ENCODE measurements around the gene LHPP.

The LHPP gene

DNA sequence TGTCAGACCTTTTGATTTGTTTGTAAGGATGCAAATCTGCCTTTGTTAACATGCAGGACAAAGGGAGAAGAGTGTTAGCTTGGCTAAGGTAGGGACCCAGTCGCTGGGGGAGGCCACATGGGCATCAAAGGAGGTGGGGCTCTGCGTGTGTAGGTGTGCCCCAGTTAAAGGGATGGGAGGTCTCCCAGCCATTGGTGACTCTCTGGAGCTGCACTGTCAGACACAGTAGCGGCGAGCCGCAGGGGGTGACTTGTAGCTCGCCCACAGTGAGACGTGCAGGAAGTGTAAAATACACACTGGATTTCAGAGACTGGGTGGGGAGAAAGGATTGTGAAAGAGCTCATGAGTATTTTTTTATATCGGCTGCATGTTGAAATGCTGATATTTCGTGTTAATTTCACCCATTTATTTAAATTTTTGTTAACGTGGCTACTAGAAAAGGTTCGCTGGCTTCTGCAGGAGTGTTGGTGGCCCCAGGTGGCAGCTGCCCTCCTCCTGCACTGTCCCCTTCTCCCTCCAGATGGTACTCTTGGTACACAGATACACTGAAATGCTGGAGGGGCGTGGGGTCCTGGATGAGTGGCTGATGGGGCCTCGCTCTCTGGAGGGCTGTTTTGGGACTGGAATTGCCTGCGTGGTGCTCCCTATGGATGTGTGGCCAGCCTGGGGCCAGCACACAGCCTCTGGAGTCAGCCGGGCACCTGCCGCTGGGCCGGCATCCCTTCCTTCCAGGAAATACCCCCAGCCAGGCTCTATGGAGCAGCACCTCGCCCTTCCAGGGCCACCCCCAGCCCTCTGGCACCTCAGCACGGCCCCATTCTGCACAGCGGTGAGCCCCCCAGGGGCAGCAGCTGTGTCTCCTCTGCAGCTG is 59.2 kb downstream of the LHPP start:
- H3K4me3 Mint-ChIP-seq, result no peak overlapping the region
- peaks cover 9% of the 10 kb centered on the region for H3K27me3 Mint-ChIP-seq (ENCODE audit: low read depth)
- no peak overlapping the region for H3K27ac Mint-ChIP-seq
- TF ChIP-seq CTCF (IDR thresholded peaks at IDR 0.05; ENCODE audit: unreplicated experiment in 3 of 3), result no peak
- H3K9me3 Mint-ChIP-seq, result no peaks in the 10 kb centered on the region
- peaks cover 14% of the 10 kb centered on the region for H3K36me3 Mint-ChIP-seq (ENCODE audit: low read depth)
- peaks cover 8% of the 10 kb centered on the region for H3K4me1 Mint-ChIP-seq

DNA sequence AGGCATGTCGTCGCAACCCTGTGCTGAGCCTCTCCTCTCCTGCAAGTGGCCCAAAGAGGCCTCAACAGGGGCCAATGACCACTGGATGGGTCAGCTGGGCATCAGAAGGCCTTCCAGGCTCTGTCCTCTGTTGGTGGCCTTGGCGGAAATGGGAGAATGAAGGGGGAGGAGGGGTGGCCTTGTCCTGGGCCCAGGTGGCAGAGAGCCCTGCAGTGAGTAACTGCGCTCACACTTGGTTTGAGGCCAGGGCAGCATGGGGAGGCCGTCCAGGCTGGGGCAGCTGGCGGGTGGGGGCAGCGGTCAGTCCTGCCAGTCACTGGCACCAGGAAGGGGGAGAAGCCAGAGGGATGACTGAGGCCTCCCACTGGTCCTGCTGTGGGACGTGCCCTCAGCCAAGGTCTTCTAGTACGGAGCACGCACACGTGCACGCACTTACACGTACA is 59.8 kb downstream of the LHPP start:
- peaks cover 9% of the 10 kb centered on the region for H3K27me3 Mint-ChIP-seq (ENCODE audit: low read depth)
- peaks cover 8% of the 10 kb centered on the region for H3K4me1 Mint-ChIP-seq
- peaks cover 14% of the 10 kb centered on the region for H3K36me3 Mint-ChIP-seq (ENCODE audit: low read depth)
- H3K27ac Mint-ChIP-seq, result no peak overlapping the region
- TF ChIP-seq CTCF (IDR thresholded peaks at IDR 0.05; ENCODE audit: unreplicated experiment in 3 of 3), result no peak
- no peaks in the 10 kb centered on the region for H3K9me3 Mint-ChIP-seq
- H3K4me3 Mint-ChIP-seq, result no peak overlapping the region

DNA sequence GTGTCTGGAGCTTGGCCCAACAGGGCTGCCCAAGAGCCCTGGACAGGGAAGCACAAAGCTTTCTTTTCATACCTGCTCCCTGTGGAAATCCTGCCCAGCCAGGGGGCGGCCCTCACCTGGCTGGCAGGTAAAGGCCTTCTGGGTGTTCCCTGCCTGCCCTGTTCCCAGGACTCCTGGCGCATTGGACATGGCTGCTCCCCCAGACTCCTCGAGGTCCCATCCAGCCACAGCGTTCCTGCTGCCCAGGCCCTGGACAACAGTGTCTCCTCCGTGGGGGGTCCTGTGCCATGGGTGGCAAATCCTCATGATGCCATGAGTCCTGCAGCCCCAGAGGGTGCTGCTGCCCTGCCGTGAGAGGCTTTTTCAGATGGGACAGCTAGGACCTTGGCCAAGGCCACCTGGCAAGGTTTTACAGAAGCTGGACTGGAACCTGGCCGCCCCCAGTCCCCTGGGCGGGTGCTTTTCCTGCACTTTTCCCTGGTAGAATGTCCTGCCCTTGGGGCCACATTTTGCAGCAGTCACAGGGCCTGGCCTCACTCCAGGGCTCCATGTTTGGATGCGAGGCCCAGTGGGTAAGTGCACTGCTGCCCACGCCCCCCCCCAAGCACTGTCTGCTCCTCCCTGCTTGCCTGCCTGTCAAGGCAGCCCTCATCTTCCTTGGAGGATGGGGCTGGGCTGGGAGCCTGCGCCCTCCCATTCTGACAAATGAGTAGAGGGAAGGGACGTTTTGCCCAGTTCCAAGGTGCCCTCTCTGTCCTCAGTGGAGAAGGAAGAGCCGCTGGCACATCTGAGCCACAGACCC is 60.7 kb downstream of the LHPP start:
- Mint-ChIP-seq H3K9me3 (no peaks in the 10 kb centered on the region), H3K27me3 (ENCODE audit: low read depth) (peaks cover 9% of the 10 kb centered on the region), H3K4me1 (peaks cover 8% of the 10 kb centered on the region), H3K36me3 (ENCODE audit: low read depth) (peaks cover 14% of the 10 kb centered on the region), H3K4me3 (no peak overlapping the region), H3K27ac (no peak overlapping the region)
- no peak for TF ChIP-seq CTCF (IDR thresholded peaks at IDR 0.05; ENCODE audit: unreplicated experiment in 3 of 3)

DNA sequence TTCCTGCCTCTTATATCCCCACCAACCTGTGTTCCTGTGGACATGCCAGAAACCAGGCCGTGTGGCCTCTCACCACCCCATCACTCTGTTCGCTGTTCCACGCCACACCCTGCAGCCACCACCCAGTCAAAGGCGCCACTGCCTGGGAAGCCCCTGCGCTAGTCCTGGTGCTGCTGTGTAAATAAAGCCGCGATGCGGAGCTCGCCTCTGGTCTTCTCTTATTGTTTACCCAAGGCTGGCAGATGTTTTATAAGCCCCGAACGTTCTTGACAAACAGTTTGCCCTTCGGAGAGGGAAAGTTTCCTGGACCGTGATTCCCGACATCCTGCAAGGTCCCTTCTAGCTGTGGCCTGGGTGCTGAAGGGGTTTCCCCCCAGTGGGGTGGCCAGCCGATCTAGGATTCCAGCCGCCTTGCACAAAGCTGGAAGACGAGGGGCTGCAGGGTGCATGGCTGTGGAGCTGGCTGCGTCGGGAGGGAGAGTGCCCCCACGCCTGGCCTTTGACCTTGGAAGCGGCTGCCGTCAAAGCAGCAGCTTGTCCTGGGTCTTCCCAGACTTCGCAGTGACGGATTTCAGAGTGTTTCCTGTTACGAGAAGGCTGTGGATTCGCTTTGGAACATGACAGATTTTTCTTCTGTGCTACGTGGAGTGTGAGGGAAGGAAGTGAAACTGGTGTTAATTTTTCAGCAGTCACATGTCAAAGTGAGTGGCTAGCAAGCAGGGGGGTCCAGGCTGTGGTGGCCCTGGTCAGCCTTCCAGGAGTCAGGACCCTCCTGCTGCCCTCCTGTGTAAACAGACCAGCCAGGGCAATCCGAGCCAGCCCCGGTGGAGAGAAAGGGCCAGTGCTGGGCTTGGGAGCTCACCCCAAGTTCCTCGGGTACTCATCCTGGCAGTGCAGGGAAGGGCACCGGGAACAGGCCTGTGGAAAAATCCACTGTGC is 61.6 kb downstream of the LHPP start:
- H3K36me3 Mint-ChIP-seq (ENCODE audit: low read depth), result peaks cover 10% of the 10 kb centered on the region
- H3K9me3 Mint-ChIP-seq, result no peaks in the 10 kb centered on the region
- peak overlapping the region; percentile 4 to 53 (median 13) for H3K4me3 Mint-ChIP-seq
- H3K27me3 Mint-ChIP-seq (ENCODE audit: low read depth), result peaks cover 14% of the 10 kb centered on the region
- no peak for TF ChIP-seq CTCF (IDR thresholded peaks at IDR 0.05; ENCODE audit: unreplicated experiment in 3 of 3)
- H3K27ac Mint-ChIP-seq, result peak overlapping the region in 1 of 3 experiments; percentile 39
- H3K4me1 Mint-ChIP-seq, result peaks cover 8% of the 10 kb centered on the region

DNA sequence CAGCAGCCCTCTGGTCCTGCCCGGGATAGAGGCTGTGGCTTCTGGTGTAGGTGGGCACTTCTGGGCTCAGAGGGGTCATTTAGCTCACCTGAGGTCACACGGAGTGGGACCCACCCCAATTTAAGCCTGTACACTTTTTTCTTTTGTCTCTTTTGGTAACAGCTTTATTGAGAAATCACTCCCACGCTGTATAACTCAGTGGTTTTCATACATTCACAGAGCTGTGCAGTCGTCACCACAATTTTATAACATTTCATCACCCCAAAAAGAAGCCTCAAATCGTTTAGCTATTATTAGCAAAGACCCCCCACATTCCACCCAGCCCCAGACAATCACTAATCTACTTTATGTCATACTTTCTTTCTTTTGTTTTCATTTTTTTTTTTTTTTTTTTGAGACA is 62.3 kb downstream of the LHPP start:
- H3K27me3 Mint-ChIP-seq (ENCODE audit: low read depth), result peaks cover 14% of the 10 kb centered on the region
- TF ChIP-seq CTCF (IDR thresholded peaks at IDR 0.05; ENCODE audit: unreplicated experiment in 3 of 3), result no peak
- no peak overlapping the region for H3K27ac Mint-ChIP-seq

More for the DNA sequence above, 62.3 kb downstream of the LHPP start:
- H3K4me3 Mint-ChIP-seq, result no peak overlapping the region
- peaks cover 8% of the 10 kb centered on the region for H3K4me1 Mint-ChIP-seq
- no peaks in the 10 kb centered on the region for H3K9me3 Mint-ChIP-seq
- H3K36me3 Mint-ChIP-seq (ENCODE audit: low read depth), result peaks cover 10% of the 10 kb centered on the region
